ENCODE results near the gene OLIG1. TPM values are rescaled to one million over a fixed set of nuclear protein-coding genes. Genes with fewer than 3 reads are reported as not detected.

OLIG1 gene
- total and polyA plus RNA-seq, 2 of the 13 experiments (the other 11 are each of a cell fraction or from before 2014, with no cell fraction given) = not detected

GRCh38 chr21:33057385-33057940 lies 12.5 kb upstream of the OLIG1 start:
- DNase-seq (ENCODE audit: low spot score) (no peak), FAIRE-seq (no peak), ATAC-seq (no peak)
- Histone ChIP-seq H3K27ac (ENCODE audit: extremely low read length, insufficient read depth, low read length) (no peak overlapping the region), H3K4me2 (ENCODE audit: low read depth, low read length) (no peak overlapping the region), H3K9ac (ENCODE audit: insufficient read depth, low read depth, low read length) (no peak overlapping the region), H3K4me3 (replicated peaks in 1 of 3; ENCODE audit: insufficient read depth in 1 of 3, low read depth in 2 of 3, low read length in 3 of 3) (no peak overlapping the region), H4K20me1 (ENCODE audit: insufficient read depth, low read length) (no peaks in the 10 kb centered on the region), H2AFZ (ENCODE audit: low read length) (no peak overlapping the region), H3K79me2 (ENCODE audit: insufficient read depth, low read length) (no peaks in the 10 kb centered on the region), H3K27me3 (ENCODE audit: control insufficient read depth in 1 of 2, insufficient read depth in 2 of 2, low read length in 2 of 2) (peaks cover 0 to 15% of the 10 kb centered on the region in 2 experiments; a peak in 2 of 5 replicates), H3K4me1 (ENCODE audit: insufficient read depth, low read length) (no peaks in the 10 kb centered on the region), H3K9me3 (ENCODE audit: low read length) (no peaks in the 10 kb centered on the region), H3K36me3 (replicated peaks in 1 of 2; ENCODE audit: control insufficient read depth in 1 of 2, insufficient read depth in 2 of 2, low read length in 2 of 2) (no peaks in the 10 kb centered on the region)
- no TSS peak for BruUV-seq (replicated peaks)
- ChIA-PET POLR2A (no interaction called here), CTCF (ENCODE audit: low intra/inter-chr PET ratio, low total read pairs) (no interaction called here)
- TF ChIP-seq DRAP1 (CRISPR knock-in tag; IDR thresholded peaks at IDR 0.05) = no peak
- no peak for TF ChIP-seq PAWR (CRISPR knock-in tag; IDR thresholded peaks at IDR 0.05; ENCODE audit: borderline replicate concordance)
- TF ChIP-seq BORCS8-MEF2B (CRISPR knock-in tag; IDR thresholded peaks at IDR 0.05) = no peak
- no peak for TF ChIP-seq EHMT2 (IDR thresholded peaks at IDR 0.05; ENCODE audit: borderline replicate concordance, low read depth, low read length)
- TF ChIP-seq TRIM24 (CRISPR knock-in tag; IDR thresholded peaks at IDR 0.05) = no peak
- TF ChIP-seq SIX1 (CRISPR knock-in tag; IDR thresholded peaks at IDR 0.05; ENCODE audit: borderline replicate concordance) = no peak
- TF ChIP-seq PLRG1 (conservative IDR thresholded peaks at IDR 0.05) = no peak
- no peak for TF ChIP-seq ZNF33B (CRISPR knock-in tag; IDR thresholded peaks at IDR 0.05)
- intact Hi-C loops (cut with micrococcal nuclease; ENCODE audit: unreplicated experiment) (no loop called here), in situ Hi-C loops (cut with HindIII; ENCODE audit: extremely low pct_ligation_motif_present, low pct_unique_long_range_greater_than_20kb) (no loop called here)
- WGBS (ENCODE audit: low lambda C conversion rate) = 11% methylated on average over 4 of the region's 11 CpGs

GRCh38 chr21:33058527-33058926 lies 11.4 kb upstream of the OLIG1 start:
- CTCF ChIA-PET (ENCODE audit: low intra/inter-chr PET ratio, low total read pairs) = no interaction called here
- Histone ChIP-seq H3K27me3 (ENCODE audit: control insufficient read depth in 1 of 2, insufficient read depth in 2 of 2, low read length in 2 of 2) (peaks cover 0 to 11% of the 10 kb centered on the region in 2 experiments; a peak in 2 of 5 replicates), H4K20me1 (ENCODE audit: insufficient read depth, low read length) (no peaks in the 10 kb centered on the region), H3K79me2 (ENCODE audit: insufficient read depth, low read length) (no peaks in the 10 kb centered on the region), H2AFZ (ENCODE audit: low read length) (no peak overlapping the region), H3K4me1 (ENCODE audit: insufficient read depth, low read length) (no peaks in the 10 kb centered on the region), H3K4me2 (ENCODE audit: low read depth, low read length) (no peak overlapping the region), H3K9ac (ENCODE audit: insufficient read depth, low read depth, low read length) (no peak overlapping the region), H3K36me3 (replicated peaks in 1 of 2; ENCODE audit: control insufficient read depth in 1 of 2, insufficient read depth in 2 of 2, low read length in 2 of 2) (no peaks in the 10 kb centered on the region), H3K4me3 (replicated peaks in 1 of 3; ENCODE audit: insufficient read depth in 1 of 3, low read depth in 2 of 3, low read length in 3 of 3) (no peak overlapping the region), H3K27ac (ENCODE audit: extremely low read length, insufficient read depth, low read length) (no peak overlapping the region), H3K9me3 (ENCODE audit: low read length) (no peaks in the 10 kb centered on the region)
- no TSS peak for BruUV-seq (replicated peaks)
- POLR2A ChIA-PET = no interaction called here
- ATAC-seq (no peak), DNase-seq (ENCODE audit: low spot score) (no peak), FAIRE-seq (no peak)
- intact Hi-C loops (cut with micrococcal nuclease; ENCODE audit: unreplicated experiment) (no loop called here), in situ Hi-C loops (cut with HindIII; ENCODE audit: extremely low pct_ligation_motif_present, low pct_unique_long_range_greater_than_20kb) (no loop called here)
- TF ChIP-seq ARID4A (CRISPR knock-in tag; IDR thresholded peaks at IDR 0.05; ENCODE audit: borderline replicate concordance) (no peak), ETV5 (CRISPR knock-in tag; IDR thresholded peaks at IDR 0.05; ENCODE audit: borderline replicate concordance) (no peak), ZBTB7B (CRISPR knock-in tag; IDR thresholded peaks at IDR 0.05) (no peak), NCOA5 (CRISPR knock-in tag; IDR thresholded peaks at IDR 0.05) (no peak)
- 19% methylated on average over 5 of the region's 6 CpGs for WGBS (ENCODE audit: low lambda C conversion rate)

Data from HepG2 (cell line).